OCI-LY7 (cell line): ENCODE results near the gene SLC30A7.
"Not testable (repeated sequence)": the region's sequence is repeated elsewhere in the genome, so short reads cannot be mapped to it uniquely, and the experiment has no call there.

Experiments used
- EZH2phosphoT487 ChIP-seq: fragments of 200-600 bp; sonication (generic); IDR thresholded peaks from 2 replicates; pipeline ENCODE4 v1.6.1; 2018; ENCODE audit warnings: low read depth, borderline replicate concordance, mild to moderate bottlenecking, mixed run types, antibody characterized with exemption, low read length, moderate library complexity, mixed read lengths
- TF ChIP-seq, protein P1 (sequence below): fragments of 200-600 bp; sonication (generic); conservative IDR thresholded peaks from 2 replicates; pipeline ENCODE4 v1.5.1; 2014; ENCODE audit warnings: mild to moderate bottlenecking, antibody characterized with exemption, low read length, moderate library complexity, mixed read lengths

DNA sequence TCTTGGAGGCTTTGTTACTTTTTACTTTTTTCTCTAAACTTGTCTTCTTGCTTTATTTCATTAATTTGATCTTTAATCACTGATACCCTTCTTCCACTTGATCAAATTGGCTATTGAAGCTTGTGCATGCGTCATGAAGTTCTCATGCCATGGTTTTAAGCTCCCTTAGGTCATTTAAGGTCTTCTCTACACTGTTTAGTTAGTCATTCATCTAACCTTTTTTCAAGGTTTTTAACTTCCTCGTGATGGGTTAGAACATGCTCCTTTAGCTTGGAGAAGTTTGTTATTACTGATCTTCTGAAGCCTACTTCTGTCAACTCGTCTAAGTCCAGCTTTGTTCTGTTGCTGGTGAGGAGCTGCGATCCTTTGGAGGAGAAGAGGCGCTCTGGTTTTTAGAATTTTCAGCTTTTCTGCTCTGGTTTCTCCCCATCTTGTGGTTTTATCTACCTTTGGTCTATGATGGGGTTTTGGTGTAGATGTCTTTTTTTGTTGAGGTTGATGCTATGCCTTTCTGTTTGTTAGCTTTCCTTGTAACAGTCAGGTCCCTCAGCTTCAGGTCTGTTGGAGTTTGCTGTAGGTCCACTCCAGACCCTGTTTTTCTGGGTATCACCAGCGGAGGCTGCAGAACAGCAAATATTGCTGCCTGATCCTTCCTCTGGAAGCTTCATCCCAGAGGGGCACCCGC, 53.0 kb downstream of the SLC30A7 start:
- not testable (repeated sequence) for TF ChIP-seq EZH2phosphoT487
- TF ChIP-seq, protein P1, sequence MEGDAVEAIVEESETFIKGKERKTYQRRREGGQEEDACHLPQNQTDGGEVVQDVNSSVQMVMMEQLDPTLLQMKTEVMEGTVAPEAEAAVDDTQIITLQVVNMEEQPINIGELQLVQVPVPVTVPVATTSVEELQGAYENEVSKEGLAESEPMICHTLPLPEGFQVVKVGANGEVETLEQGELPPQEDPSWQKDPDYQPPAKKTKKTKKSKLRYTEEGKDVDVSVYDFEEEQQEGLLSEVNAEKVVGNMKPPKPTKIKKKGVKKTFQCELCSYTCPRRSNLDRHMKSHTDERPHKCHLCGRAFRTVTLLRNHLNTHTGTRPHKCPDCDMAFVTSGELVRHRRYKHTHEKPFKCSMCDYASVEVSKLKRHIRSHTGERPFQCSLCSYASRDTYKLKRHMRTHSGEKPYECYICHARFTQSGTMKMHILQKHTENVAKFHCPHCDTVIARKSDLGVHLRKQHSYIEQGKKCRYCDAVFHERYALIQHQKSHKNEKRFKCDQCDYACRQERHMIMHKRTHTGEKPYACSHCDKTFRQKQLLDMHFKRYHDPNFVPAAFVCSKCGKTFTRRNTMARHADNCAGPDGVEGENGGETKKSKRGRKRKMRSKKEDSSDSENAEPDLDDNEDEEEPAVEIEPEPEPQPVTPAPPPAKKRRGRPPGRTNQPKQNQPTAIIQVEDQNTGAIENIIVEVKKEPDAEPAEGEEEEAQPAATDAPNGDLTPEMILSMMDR = not testable (repeated sequence)
